ENCODE data around the gene RXRA.

DNA sequence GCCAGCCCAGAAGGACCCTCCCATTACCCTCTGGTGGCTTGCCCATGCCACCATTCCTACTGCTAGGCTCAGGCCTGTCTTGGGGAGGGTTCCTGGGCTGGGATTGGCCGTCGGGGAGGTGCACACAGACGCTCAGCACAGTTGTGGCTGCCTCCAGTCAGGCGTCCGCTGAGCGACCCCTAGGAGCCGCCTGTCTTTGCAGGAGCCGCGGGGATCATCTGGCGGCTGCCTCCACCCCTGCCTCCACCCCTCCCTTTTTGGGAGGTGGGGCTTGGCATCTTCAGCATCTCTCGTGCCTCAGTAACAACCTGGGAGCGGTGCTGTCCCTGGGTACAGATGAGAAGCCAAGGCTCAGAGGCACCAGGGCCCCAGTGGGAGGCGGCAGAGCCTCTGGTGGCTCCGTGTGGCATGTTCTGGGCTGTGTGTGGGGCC, 39.6 kb downstream of the RXRA start:
- TF ChIP-seq ZNF202 (tag by site-specific recombination; IDR thresholded peaks at IDR 0.05; ENCODE audit: borderline replicate concordance) (no peak), ZNF501 (tag by site-specific recombination; IDR thresholded peaks at IDR 0.05) (no peak), BCL11A (tag by site-specific recombination; IDR thresholded peaks at IDR 0.05; ENCODE audit: low read depth) (no peak)
- TF ChIP-seq, protein P1, sequence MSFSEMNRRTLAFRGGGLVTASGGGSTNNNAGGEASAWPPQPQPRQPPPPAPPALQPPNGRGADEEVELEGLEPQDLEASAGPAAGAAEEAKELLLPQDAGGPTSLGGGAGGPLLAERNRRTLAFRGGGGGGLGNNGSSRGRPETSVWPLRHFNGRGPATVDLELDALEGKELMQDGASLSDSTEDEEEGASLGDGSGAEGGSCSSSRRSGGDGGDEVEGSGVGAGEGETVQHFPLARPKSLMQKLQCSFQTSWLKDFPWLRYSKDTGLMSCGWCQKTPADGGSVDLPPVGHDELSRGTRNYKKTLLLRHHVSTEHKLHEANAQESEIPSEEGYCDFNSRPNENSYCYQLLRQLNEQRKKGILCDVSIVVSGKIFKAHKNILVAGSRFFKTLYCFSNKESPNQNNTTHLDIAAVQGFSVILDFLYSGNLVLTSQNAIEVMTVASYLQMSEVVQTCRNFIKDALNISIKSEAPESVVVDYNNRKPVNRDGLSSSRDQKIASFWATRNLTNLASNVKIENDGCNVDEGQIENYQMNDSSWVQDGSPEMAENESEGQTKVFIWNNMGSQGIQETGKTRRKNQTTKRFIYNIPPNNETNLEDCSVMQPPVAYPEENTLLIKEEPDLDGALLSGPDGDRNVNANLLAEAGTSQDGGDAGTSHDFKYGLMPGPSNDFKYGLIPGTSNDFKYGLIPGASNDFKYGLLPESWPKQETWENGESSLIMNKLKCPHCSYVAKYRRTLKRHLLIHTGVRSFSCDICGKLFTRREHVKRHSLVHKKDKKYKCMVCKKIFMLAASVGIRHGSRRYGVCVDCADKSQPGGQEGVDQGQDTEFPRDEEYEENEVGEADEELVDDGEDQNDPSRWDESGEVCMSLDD (tag by site-specific recombination; IDR thresholded peaks at IDR 0.05): no peak
- TF ChIP-seq, protein P2, sequence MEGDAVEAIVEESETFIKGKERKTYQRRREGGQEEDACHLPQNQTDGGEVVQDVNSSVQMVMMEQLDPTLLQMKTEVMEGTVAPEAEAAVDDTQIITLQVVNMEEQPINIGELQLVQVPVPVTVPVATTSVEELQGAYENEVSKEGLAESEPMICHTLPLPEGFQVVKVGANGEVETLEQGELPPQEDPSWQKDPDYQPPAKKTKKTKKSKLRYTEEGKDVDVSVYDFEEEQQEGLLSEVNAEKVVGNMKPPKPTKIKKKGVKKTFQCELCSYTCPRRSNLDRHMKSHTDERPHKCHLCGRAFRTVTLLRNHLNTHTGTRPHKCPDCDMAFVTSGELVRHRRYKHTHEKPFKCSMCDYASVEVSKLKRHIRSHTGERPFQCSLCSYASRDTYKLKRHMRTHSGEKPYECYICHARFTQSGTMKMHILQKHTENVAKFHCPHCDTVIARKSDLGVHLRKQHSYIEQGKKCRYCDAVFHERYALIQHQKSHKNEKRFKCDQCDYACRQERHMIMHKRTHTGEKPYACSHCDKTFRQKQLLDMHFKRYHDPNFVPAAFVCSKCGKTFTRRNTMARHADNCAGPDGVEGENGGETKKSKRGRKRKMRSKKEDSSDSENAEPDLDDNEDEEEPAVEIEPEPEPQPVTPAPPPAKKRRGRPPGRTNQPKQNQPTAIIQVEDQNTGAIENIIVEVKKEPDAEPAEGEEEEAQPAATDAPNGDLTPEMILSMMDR (tag by site-specific recombination; IDR thresholded peaks at IDR 0.05): no peak

All from HEK293 (cell line).